ENCODE data around the gene ROBO2.

The ROBO2 gene

DNA sequence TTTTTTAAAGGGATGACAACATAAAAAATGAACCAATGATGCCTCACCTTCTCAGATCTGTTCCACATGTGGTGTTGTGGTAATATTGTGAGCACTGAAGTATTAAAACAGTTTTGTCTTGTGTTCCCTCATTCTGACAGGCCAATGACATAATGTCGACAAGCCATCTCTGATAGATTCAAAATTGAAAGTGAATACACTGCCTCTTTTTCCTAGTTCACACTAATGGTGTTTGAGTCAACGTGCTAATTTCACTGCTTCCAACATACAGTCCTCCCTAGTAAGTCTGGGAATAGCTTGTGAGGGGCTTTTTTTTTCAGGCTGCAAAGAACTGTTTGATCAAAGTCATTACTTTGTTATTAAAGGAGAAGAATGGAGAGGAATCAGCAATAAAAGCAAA, 82.8 kb downstream of the ROBO2 start:
- no peak for DNase-seq

DNA sequence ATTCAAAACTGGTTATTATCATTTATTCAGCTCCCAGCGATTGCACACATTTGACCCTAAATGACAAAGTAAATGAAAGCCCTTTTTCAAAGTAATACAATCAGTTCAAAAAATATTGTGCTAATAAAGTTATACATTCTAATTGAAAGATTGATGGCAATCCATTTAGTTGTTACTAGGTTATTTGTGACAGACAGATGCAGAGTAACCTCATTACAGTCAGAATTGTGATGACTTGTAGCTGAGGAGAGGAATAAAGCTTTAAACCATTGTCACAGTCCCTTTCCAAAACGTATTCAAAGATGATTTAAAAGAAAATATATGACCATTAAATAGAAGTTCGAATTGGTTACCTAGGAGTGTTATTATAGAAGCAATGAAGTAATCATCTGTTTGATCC, 86.1 kb downstream of the ROBO2 start:
- no peak for DNase-seq

DNA sequence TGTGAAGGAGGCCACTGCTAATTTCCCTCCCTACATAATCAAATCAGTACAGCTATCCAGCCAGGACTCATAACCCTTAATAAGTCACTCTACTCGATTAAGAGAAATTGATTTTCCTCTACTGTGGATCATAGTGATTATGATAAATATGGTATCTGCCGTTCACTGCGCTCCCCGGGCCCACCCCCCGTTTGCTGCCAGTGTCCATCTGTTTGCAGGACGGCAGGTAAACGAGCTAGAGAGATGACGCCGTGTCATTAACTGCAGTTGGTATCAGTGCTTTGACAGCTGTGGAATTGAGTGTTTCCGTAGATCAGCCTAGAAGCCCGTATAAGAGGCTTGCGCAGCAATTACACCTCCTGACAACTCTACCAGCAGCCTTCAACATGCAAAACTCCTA, 94.9 kb downstream of the ROBO2 start:
- no peak for DNase-seq

DNA sequence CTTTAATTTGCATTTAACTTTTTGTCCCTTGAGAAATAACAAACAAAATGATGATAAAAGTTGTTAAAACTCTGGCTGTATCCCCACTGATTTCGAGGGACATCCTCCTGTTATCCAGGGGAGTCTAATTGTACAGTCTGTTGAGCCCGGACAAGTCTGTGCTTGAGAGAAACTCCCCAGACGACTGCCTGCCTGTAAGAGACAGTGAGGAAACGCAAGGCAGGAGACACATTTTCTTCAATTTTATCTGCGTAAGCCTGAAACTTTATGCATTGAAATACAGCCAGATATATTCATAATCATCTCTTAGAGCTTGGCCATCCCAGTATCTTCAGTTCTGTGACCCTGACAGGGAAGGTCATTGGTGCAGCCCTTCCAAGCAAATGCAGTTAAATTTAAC, 97.7 kb downstream of the ROBO2 start:
- no peak for DNase-seq

DNA sequence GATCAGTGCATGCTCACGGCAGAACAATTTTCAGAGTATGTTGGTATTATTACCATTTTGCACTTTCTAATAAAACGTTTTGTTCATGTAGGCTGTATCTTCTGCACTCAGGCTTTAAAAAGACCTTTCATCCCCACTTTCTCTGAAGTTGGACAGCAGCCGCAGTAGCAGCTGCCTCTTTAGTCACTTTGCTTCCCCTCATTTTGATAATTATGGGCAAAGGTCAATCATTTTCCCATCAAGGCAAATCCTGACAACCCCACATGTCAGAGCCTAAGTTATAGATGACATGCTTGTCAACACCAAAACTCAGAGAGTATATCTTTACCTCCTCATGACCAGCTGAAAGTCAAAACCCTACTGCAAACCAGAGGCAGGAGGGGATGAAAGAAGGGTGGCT, 99.7 kb downstream of the ROBO2 start:
- no peak for DNase-seq

DNA sequence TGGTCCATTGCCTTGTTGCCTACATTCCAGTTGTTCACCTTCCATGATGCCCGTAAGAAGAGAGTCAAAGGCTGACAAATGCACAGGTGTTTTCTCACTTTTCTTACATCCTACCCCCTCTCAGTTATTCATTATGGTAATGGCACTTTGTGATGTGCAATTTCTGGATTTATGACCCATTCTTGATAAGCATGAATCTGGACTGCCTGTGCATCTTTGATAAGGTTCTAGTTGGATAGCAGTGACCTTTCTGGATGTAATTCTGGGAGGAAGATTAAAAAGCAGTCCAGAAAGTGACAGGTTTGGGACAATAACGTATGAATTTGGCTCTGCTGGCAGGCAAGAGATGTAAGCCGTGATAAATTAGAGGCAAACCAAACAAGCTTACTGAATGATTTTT, 101.5 kb downstream of the ROBO2 start:
- no peak for DNase-seq

DNA sequence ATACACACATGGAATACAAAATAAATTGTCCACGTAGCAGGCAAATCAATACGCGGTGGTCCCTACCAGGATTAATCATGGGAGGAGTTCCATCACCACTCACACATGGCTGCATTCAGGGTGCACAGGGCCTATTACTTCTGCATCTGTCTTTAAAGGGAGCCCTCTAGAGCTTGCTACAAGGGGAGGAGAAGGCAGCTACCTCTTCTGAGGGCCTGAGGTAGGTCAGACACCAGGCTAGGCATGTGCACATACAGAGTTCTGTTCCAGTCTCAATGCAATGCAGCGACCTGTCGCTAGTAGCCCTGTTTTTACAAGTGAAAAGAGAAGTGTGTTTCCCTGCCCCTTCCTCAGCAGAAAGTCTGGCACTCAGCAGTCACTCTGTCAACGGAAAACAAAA, 102.7 kb downstream of the ROBO2 start:
- no peak for DNase-seq

DNA sequence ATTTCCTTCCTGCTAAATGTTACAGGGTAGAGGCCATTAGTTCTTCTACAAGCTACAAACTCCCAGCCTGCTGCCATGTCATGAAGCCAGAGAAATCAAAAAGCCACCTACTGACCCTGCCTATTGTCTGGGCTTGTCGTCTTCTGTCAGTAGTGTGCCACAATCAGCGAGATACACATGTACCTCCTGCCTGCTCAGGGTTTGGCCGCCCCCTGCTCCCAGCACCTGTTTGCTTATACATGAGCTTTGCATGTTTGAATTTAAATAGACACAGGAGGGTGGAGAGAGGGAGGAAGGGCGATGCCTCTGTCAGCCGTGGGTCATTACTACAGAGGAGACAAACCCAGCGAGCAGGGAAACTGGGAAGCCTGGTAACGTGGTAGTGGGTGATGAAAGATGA, 106.1 kb downstream of the ROBO2 start:
- DNase-seq: no peak

DNA sequence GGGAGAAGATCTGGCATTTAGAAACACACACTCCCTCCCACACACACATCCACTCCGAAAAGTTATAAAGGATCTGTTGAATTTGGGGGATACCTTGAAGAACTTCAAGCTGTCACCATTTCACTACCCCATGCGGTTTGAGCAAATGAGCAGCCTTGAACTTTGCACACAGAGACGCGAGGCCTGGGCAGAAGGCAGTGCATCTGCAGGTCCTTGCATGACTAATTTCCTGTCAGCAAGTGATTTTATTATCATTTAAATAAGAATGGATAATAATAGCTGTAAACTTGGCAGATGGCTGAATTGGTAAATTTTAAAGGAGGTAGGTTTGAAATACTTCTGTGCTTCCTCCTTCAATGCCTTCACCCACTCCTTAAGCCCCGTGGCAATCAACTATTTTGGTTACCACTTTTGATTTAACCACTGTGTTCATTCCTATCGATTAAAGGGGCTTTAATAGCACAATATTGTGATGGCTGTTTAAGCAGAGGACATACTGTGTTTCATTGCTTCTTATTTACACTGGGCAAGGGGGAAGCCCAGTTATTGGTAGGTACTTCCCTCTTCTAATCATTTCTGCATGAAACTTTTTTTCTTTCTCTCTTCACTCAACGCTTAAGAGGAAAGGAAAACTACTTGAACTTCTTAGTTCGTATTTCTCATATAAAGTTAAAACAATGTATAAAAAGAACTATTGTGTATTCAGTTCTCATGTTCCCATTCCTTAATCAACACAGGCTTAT, 108.1 kb downstream of the ROBO2 start:
- DNase-seq: no peak

DNA sequence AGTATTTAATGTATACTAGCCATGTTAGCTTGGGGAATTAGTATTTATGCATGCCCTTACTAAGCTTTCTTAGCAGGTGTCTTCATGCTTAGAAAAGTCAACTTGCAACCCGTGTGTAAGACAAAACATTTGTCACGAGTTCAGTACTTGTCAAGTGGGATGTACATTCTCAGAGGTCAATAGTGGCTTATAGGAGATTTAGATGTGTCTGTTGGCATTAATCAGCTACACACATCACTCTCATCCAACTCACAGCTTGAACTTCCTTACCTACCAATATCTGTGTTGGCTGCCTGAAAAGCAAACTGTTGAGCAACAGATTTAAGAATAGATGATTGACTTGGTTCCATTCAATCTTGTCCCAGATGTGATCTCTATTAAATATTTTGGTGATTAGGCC, 109.5 kb downstream of the ROBO2 start:
- no peak for DNase-seq

DNA sequence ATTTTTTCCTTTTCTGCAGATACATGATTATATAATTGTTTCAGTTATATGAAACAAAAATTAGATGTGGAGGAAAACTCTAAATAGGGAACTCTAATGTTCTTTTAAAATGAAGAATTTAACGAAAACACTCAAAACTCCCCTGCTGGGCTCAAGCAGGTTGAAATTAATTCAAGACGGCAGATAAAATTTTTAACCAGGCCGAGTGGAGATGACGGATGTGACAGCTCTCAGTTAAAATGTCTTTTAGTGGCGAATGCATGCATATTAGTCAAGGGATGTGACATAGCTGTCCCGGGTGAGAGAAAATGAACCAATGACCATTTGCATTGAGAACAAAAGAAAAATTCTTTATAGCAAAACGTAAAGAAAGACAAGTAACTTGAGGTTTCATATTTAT, 110.1 kb downstream of the ROBO2 start:
- DNase-seq: no peak

DNA sequence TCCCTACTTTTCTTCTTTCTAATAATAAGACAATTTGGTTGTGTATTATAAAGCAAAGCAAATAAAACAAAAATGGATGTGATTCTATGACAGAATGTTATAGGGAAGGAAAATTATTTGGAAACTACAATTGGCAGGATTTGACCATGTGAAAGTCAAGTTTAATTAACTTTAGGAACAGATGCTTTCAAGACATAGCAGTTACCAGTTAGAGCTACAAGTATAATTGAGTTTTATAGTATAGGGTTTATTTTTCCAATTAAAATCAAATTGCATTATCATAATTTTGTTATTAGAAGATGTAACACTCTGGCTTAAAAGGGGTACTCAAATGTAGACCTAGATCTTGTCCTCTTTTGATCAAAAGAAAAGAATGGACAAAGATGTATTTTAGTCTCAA, 110.9 kb downstream of the ROBO2 start:
- no peak for DNase-seq

DNA sequence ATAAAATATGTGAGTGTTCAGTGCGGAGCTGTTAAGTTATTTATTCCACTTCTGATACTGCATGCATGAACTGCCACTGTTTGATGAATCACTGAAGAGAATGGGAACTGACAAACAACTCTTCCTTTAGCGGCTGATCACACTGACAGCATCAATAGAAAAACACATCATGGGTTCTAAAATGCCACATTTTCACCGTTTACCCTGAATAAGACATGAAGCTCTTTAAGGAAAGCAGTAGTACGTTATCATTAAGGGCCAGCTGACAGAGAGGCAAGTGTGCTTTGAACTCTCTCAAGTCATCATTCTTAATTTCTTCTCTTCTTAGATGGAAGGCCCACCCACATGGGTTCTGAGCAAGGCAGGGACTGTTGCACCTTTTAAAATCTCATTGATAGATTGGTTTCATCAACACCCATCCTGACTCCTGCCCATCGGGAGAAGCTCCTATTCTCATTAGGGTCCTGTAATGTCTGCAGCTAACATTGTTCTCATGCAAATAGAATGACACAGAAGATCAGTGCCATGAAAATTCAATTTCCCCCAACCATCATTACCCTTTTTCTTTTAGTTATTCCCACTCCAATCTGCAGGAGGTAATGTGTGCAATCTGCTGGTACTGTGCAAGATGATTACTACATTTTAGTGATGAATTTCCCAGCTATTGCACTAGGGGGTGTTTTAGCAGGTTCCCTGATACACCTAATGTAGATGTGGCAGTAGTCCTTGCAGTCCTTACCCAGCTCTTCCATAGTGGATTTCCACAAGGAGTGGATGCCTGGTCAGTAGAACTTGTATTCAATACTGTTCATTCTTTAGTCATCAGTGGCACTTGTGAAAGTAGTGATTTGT, 119.1 kb downstream of the ROBO2 start:
- no peak for DNase-seq

DNA sequence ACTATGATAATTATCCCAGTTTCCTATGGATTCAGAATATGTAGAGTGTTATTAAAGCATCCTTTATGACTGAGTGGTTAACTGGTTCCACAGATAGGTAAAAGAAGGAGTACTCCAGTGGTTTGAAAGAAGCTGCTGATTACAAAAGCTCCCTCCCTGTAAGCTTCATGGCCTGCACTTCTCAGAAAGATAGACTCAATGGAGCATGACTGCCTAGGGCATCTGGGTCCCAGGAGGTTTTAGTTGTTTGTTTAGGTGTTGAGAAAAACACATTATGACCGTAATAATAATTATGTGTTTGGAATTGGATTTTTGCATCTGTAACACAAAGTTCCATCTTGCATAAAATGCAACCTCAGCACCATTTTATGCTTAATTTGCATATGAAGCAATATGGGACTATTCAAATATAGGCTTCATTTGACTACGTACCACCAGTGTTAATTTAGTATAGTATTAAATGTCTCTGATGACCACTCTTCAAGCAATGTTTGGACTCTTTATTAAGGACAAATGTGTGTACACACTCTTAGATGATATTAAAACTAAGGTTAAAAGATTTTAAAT, 121.1 kb downstream of the ROBO2 start:
- DNase-seq: no peak

DNA sequence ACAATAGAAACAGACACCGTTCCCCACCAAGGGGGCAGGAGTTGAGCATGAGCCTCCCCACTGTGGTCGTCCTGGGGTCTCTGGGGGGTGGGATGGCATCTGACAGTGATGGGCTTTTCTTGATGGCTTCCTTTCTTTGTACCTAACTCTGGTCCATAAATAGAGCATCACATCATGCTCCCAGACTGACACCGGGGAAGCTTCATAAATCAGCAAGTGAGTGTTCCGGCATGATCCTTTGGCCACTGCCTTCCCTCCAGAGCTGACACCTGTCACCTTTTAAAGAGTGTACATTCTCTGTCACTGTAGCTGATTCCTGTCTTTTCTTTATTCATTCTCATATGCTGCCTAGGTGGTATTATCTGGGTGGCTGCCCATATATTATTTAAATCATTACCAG, 129.9 kb downstream of the ROBO2 start:
- DNase-seq: no peak

DNA sequence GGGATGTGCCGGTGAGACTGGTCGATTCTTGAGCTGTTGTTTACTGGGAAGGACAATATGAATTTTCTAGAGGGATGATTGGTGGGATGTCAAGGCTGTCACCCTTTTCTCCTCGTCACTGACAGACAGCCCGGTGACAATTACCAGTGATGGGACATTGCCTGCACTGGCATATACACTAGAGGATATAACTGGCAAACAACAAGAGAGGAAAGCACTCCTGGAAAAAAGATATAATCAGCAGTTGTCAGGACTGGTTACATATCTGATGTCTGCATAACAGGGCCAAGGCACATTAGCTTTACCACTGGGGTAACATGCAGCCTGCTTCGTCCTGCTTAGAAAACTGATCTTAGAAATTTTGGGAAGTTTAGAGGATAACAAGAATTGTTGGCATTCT, 131.1 kb downstream of the ROBO2 start:
- DNase-seq: no peak

DNA sequence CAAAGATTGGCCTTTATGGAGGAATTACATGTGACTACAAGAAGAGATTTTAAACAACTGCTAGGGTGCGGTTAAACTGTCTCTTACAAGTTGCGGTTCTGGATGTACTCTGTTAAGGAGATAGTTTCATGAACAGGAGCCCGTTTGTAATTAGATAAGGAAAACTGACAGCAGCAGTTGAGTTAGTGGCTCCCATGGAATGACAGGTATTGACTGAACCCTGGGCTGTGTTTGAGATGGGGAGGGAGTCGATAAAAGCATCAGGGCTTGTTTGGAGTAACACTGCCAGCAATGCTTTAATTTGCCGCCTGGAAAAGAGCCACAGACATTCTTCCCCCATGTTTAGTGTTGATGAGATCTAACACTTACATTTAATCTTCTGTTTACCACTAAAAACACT, 139.9 kb downstream of the ROBO2 start:
- no peak for DNase-seq

DNA sequence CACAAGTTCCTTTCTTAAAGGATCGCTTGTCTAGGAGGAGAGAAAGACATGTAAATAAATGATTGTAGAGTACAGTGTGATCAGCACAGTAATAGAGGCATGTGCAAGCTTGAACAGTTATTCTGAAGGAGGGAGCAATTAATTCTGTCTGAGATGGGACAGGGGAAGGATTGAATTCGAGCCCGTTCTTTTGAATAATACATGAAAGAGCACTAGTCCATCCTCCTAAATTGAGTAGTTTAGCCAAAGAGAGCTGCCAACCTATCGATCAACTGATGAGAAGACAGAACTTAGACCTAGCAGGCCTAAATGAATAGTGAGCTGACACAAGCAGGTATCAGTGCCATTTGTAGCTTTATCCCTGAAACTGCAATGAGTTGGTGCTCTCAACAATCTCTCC, 142.4 kb downstream of the ROBO2 start:
- no peak for DNase-seq

DNA sequence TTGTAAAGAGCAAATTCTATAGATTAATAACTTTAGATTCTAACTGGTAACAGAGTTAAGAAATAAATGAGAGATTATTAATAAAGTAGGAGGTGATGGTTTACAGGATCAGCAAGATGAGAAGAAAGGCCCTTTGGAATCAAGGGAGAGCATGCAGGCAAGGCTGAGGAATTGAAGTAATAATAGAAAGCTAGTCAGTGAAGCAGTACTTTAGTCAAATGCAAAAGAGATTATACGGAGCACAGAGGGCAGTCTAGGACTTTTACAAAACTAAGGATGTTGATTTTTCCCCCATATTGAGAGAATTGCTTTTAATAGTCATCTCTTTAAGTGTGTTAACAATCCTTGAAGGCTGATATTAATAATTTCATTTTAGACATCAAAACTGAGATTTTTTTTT, 146.4 kb downstream of the ROBO2 start:
- no peak for DNase-seq

DNA sequence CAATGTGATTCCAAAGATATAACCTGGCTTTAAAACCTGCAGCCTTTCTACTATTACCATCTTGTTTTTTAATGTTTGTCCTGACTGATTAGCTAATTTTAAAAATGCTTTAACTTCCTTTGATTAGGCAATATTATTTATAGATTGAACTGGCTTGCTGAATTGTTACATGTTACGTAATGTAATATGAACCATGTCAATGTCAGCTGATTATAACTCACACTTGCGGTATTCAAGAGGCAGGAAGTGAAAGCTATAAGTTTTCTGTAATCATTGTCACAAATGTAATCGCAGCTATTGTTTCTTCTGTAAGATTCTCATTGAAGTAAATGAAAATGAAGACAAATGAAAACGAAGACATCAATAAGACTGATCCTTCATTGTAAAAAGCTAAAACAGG, 146.8 kb downstream of the ROBO2 start:
- no peak for DNase-seq

DNA sequence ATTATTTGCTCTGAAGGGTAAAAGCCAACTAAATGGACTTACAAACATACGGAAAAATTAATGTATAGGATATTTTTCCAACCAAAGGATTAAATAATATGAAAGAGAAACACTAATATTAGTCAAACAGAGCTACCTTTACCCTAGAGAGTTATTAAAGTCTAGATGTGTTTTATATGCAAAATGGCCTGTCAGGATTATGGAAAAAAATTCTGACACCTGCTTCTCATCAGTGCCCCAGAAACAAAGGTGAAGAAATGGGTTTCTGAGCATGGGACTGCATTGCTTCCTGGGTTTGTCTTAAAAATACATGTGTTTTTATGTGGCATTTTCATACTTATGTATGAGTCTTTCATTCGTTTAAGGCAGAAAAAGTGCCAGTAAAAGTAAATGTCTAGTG, 148.3 kb downstream of the ROBO2 start:
- DNase-seq: no peak

DNA sequence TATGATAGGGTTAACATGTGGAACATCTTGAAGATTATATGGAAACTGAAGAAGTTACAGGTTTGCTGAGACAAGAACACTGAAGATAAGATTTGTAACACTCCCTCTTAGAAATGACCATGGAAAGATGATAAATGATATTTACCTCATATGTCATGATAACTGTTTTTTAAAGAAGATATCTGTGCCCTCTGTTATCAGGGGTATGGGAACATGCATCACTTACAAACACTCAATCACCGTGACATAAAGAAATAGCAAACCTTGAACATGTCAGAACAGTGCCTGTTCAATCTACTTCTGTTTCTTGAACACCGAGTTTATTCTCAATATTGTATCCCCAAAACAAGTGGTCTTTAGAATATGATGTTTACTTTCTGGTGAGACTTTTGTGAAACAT, 149.4 kb downstream of the ROBO2 start:
- DNase-seq: no peak

DNA sequence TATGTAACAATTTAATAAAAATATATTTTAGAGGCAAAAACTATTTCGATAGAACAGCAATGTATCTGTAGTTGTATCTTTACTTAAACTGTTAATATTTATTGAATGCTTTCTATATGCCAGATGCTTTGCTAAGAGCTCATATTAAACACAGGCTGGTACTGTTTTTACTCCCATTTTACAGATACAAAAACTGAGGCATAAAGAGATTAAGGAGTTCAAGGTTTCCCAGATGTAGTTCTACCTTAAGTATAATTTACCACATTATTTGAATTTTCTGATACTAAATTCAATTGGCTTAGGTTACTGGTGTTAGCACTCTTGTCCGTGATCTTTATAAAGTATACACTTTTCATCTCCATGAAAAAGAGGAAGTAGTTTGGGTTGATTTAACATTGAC, 149.8 kb downstream of the ROBO2 start:
- no peak for DNase-seq

DNA sequence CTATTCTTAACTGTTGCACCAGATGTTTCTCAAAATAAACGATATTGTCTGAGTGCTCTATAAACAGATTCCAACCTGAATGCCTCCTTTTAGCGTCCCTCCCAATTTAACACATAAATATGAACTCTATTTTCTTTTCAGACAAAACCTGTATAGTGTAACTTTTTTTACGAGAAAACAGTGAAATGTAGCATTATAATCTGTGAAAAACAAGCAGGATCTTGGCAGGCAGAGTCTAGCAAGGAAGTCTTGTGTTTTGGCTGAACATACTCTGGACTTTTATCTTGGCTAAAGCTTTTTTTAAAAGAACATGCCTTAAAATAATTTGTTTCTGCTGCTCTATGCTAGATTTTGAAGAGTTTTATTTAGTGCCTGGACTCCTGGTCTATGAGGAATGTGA, 150.5 kb downstream of the ROBO2 start:
- DNase-seq: no peak
